GM12878 (cell line): ENCODE data around the gene APOBEC3B. TPM values are rescaled to one million over a fixed set of nuclear protein-coding genes. Genes with fewer than 3 reads are reported as not detected.

Source experiments
- ATAC-seq: fragments of 200-7000 bp; cut with Tn5 transposase; 3 replicates; pipeline ENCODE4 v1.9.1; 2020; ENCODE audit warnings: mild to moderate bottlenecking, moderate library complexity
- BruUV-seq: library from RNA; stranded (reverse); fragments of 400-500 nt; replicated peaks from 2 replicates; lab custom pipeline; 2021; lab: Mats Ljungman, UMichigan
- CTCF ChIA-PET: fragments of 300-600 bp; sonication (Branson Sonifier 250); formaldehyde crosslinking; extraction: SDS; loops from one replicate; lab custom pipeline; 2021; ENCODE audit warnings: inconsistent platforms; lab: Yijun Ruan, JAX
- POLR2A ChIA-PET: fragments of 350-600 bp; formaldehyde crosslinking; extraction: SDS; loops from one replicate; lab custom pipeline; 2021; ENCODE audit warnings: inconsistent platforms; lab: Charles Lee
- RAD21 ChIA-PET: fragments of 300-600 bp; sonication (Branson Sonifier 250); formaldehyde crosslinking; loops from one replicate; lab custom pipeline; 2023; ENCODE audit warnings: antibody characterized with exemption; ENCODE audit not compliant: unreplicated experiment; lab: Charles Lee
- SMC1A ChIA-PET: fragments of 300-600 bp; sonication (Branson Sonifier 250); formaldehyde crosslinking; loops from one replicate; lab custom pipeline; 2023; ENCODE audit not compliant: unreplicated experiment, uncharacterized antibody; lab: Charles Lee
- DNase-seq: peaks from one replicate; pipeline ENCODE4 v3.0.0-alpha.2; 2011; ENCODE audit warnings: low read depth, low spot score
- FAIRE-seq: peaks from 3 replicates; lab custom pipeline; 2011; peaks lifted over from hg19 to GRCh38; lab: Jason Lieb, UNC
- H2AFZ ChIP-seq: 2 replicates; pipeline ENCODE4 v1.6.0; 2011; ENCODE audit warnings: low read depth, low read length, control low read depth; ENCODE audit not compliant: control insufficient read depth
- H3K27ac ChIP-seq: 2 replicates; pipeline ENCODE4 v1.5.1; 2011; ENCODE audit warnings: control low read depth; ENCODE audit not compliant: control insufficient read depth, insufficient read depth
- H3K27me3 ChIP-seq, 2 experiments: replicated peaks in 1 of 2; 2 replicates each; pipeline versions ENCODE4 v1.6.0 to v1.6.1; 2011; ENCODE audit warnings: low read length in 1 of 2; ENCODE audit not compliant: control insufficient read depth in 2 of 2, insufficient read depth in 2 of 2
- H3K36me3 ChIP-seq, 2 experiments: 2 replicates each; pipeline ENCODE4 v1.5.1; 2011; ENCODE audit warnings: low read length in 1 of 2; ENCODE audit not compliant: control insufficient read depth in 2 of 2, insufficient read depth in 2 of 2
- H3K4me1 ChIP-seq: 2 replicates; pipeline ENCODE4 v1.6.1; 2011; ENCODE audit warnings: mild to moderate bottlenecking, low read length, moderate library complexity, mixed read lengths; ENCODE audit not compliant: control insufficient read depth, insufficient read depth
- H3K4me2 ChIP-seq: 2 replicates; pipeline ENCODE4 v1.6.0; 2011; ENCODE audit warnings: control low read depth; ENCODE audit not compliant: control insufficient read depth, insufficient read depth
- H3K4me3 ChIP-seq: fragments of 200-600 bp; sonication (generic); 2 replicates; pipeline ENCODE4 v1.5.1; 2016
- H3K79me2 ChIP-seq: 2 replicates; pipeline ENCODE4 v1.6.0; 2011; ENCODE audit warnings: low read length; ENCODE audit not compliant: control insufficient read depth, insufficient read depth
- H3K9ac ChIP-seq: 2 replicates; pipeline ENCODE4 v1.8.0; 2011; ENCODE audit warnings: low read length, control low read depth, mixed read lengths; ENCODE audit not compliant: control insufficient read depth, insufficient read depth
- H3K9me3 ChIP-seq: replicated peaks from 3 replicates; pipeline ENCODE4 v1.5.1; 2011; ENCODE audit warnings: mild to moderate bottlenecking, low read length; ENCODE audit not compliant: control insufficient read depth, insufficient read depth
- H4K20me1 ChIP-seq: 2 replicates; pipeline ENCODE4 v1.6.0; 2011; ENCODE audit not compliant: control insufficient read depth, insufficient read depth
- CHD1 ChIP-seq: IDR thresholded peaks from 2 replicates; pipeline ENCODE4 v1.6.1; 2012; ENCODE audit warnings: low read depth, low read length, improper control_type of control experiment
- CREM ChIP-seq: IDR thresholded peaks from 2 replicates; pipeline ENCODE4 v1.6.1; 2014; ENCODE audit warnings: antibody characterized with exemption, low read depth
- FOS ChIP-seq: IDR thresholded peaks from 3 replicates; pipeline ENCODE4 v1.6.1; 2011; ENCODE audit warnings: borderline replicate concordance; ENCODE audit not compliant: insufficient read length; ENCODE audit errors: extremely low read depth
- HCFC1 ChIP-seq: fragments of 150-350 bp; IDR thresholded peaks from 2 replicates; pipeline ENCODE4 v1.6.1; 2014; ENCODE audit warnings: low read length
- HDAC2 ChIP-seq: fragments of 200-600 bp; sonication (generic); IDR thresholded peaks from 2 replicates; pipeline ENCODE4 v1.6.1; 2017
- IKZF2 ChIP-seq, 2 experiments: fragments of 450-650 bp; IDR thresholded peaks; 2 replicates each; pipeline ENCODE4 v1.6.1; 2017; ENCODE audit warnings: mild to moderate bottlenecking in 2 of 2, moderate library complexity in 2 of 2
- MEF2B ChIP-seq: fragments of 450-650 bp; IDR thresholded peaks from 2 replicates; pipeline ENCODE4 v1.6.1; 2018; ENCODE audit warnings: mild to moderate bottlenecking, moderate library complexity; ENCODE audit not compliant: partially characterized antibody, poor library complexity, severe bottlenecking
- NFIC ChIP-seq: IDR thresholded peaks from 2 replicates; pipeline ENCODE4 v1.6.1; 2012; ENCODE audit warnings: low read depth, mild to moderate bottlenecking, inconsistent platforms, low read length, moderate library complexity
- NR2C2 ChIP-seq: IDR thresholded peaks from 2 replicates; pipeline ENCODE4 v1.6.1; 2011; ENCODE audit warnings: borderline replicate concordance, low read depth; ENCODE audit not compliant: control insufficient read depth, insufficient read length
- NR2F1 ChIP-seq: fragments of 450-650 bp; conservative IDR thresholded peaks from 2 replicates; pipeline ENCODE4 v1.6.1; 2017; ENCODE audit warnings: mild to moderate bottlenecking
- POLR2AphosphoS5 ChIP-seq: IDR thresholded peaks from 2 replicates; pipeline ENCODE4 v1.6.1; 2011; ENCODE audit warnings: mild to moderate bottlenecking, low read length, inconsistent platforms
- TBL1XR1 ChIP-seq: IDR thresholded peaks from 2 replicates; pipeline ENCODE4 v1.6.1; 2012; ENCODE audit warnings: low read depth, low read length, improper control_type of control experiment
- YY1 ChIP-seq: IDR thresholded peaks from 2 replicates; pipeline ENCODE4 v1.6.1; 2011; ENCODE audit warnings: low read depth, mild to moderate bottlenecking, low read length
- WGBS: methylation state at CpG from one replicate; pipeline ENCODE4 v1.1.6; 2016; ENCODE audit warnings: low lambda C conversion rate; ENCODE audit not compliant: insufficient replicate concordance, insufficient coverage; ENCODE audit errors: missing lambda C conversion rate; 5-methylcytosine and 5-hydroxymethylcytosine counted together
- in situ Hi-C: fragments of 300-500 bp; cut with MboI; formaldehyde crosslinking; loops from 9 replicates; pipeline ENCODE4 v1.14.3; 2018; ENCODE audit warnings: mixed read lengths
- intact Hi-C: fragments of 100-400 bp; cut with micrococcal nuclease; formaldehyde crosslinking; loops from one replicate; pipeline ENCODE4 v1.14.2; 2022; ENCODE audit not compliant: unreplicated experiment
- polyA plus RNA-seq, 11 experiments: library from polyadenylated mRNA; depleted of rRNA in 4 of 11; unstranded in 6 of 11; stranded (reverse) in 5 of 11; fragments of >200 nt; fragmentation: Nextera tagmentation in 4 of 11; fragmentation: Illumina TruSeq in 1 of 11; extraction: Ambion mirVana in 4 of 11; extraction: Trizol in 1 of 11; gene quantifications; 1 replicate in 1 of 11; 2 replicates in 10 of 11; pipeline versions ENCODE4 v1.2.1 to v1.2.3, GENCODE V29; 2011 to 2016; ENCODE audit warnings: inconsistent platforms in 2 of 11, missing spikeins in 2 of 11, low read depth in 1 of 11
- total RNA-seq, 4 experiments: library from RNA; depleted of rRNA in 3 of 4; stranded (reverse); fragments of >200 nt in 3 of 4; fragmentation: Illumina TruSeq in 1 of 4; extraction: Trizol in 1 of 4; gene quantifications; 2 replicates each; pipeline versions ENCODE4 v1.2.1 to v1.2.3, GENCODE V29; 2013 to 2021
- TF ChIP-seq, protein P1 (sequence below): IDR thresholded peaks from 2 replicates; pipeline ENCODE4 v1.6.1; 2012; ENCODE audit warnings: low read length, inconsistent platforms
- TF ChIP-seq, protein P2 (sequence below): IDR thresholded peaks from 2 replicates; pipeline ENCODE4 v1.6.1; 2012; ENCODE audit warnings: low read depth, low read length, improper control_type of control experiment
- TF ChIP-seq, protein P3 (sequence below): fragments of 450-650 bp; IDR thresholded peaks from 2 replicates; pipeline ENCODE4 v1.6.1; 2017; ENCODE audit warnings: borderline replicate concordance
- TF ChIP-seq, protein P4 (sequence below): fragments of 450-650 bp; IDR thresholded peaks from 2 replicates; pipeline ENCODE4 v1.6.1; 2016; ENCODE audit warnings: mild to moderate bottlenecking

Gene APOBEC3B
- total and polyA plus RNA-seq, 10 of the 15 experiments (the other 5 are each of a cell fraction or from before 2014, with no cell fraction given) = 2.4 to 75.1 (median 30.9) TPM

DNA sequence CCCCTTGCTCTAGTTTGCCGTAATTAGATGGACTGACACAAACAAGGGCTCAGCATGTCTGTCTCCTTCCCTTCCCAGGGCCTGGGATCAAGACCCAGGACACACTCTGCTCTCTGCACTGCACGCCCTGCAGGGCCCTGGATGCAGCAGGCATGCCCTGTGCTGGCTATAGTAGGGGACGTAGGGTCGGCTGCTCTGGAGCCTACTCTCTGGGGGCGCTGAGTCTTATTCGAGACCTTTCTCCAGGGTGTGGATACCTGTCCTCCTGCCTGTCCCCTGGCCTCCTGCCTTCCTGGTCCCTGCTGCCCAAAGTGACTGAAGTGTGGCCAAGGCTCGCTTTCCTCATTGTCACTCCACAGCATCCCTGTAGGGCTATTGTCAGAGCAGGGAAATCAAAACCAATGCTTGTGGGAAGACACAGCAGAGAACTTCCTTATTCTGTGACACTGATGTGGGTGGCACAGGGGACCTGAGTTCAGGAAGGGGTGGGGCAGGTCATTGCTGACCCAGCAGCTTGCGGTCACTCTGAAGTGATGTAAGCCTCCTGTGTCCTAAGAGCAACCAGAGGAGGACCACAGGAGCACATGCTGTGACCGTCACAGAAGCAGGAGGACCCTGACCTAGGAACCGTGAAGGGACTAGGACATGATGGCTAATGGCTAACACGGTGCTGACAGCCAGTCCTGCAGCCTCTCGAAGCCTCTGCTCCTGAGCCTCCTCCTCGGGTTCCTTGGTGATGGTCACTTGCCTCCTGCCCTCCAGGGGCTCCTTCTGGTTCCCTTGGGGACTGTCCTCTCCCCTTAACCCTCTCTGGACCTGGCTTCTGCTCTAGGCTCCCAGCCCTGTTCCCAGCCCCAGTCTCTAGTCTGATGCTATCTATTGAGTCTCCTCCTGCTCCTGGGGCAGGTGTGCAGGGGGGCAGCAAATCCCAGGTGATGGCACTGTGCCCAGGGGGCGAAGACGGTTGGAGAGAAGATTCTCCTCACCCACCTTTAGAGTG lies 14.4 kb upstream of the APOBEC3B start:
- ATAC-seq = peak; percentile 75
- ChIA-PET SMC1A (interaction anchor here (1.0 kb wide), 1 partner anchor 14 kb away, joined by 3 read pairs; no protein-coding TSS in a partner anchor), CTCF (interaction anchor here (0.9 to 7.8 kb wide), 5 partner anchors 16 to 98 kb away, joined by 3 to 73 read pairs (median 5); partner anchors contain the start of gene CBX6), POLR2A (no interaction called here), RAD21 (no interaction called here)
- Histone ChIP-seq H3K79me2 (no peaks in the 10 kb centered on the region), H4K20me1 (no peaks in the 10 kb centered on the region), H3K9ac (no peak overlapping the region), H3K27me3 (no peaks in the 10 kb centered on the region; a peak in 1 of 4 replicates), H3K9me3 (no peaks in the 10 kb centered on the region), H3K4me1 (peaks cover 9% of the 10 kb centered on the region), H3K4me3 (no peak overlapping the region), H3K36me3 (no peaks in the 10 kb centered on the region), H3K4me2 (0 out of 2 replicates have a peak overlapping the region, but pooled peaks have one; percentile 43), H2AFZ (no peak overlapping the region), H3K27ac (no peak overlapping the region)
- DNase-seq = no peak
- no TSS peak for BruUV-seq
- FAIRE-seq = no peak
- intact Hi-C loops (no loop called here), in situ Hi-C loops (no loop called here)
- WGBS = 33% methylated on average over 15 of the region's 15 CpGs
- TF ChIP-seq HCFC1 = no peak
- TF ChIP-seq IKZF2 (IDR thresholded peaks at IDR 0.05) = peak in 1 of 2 experiments; percentile 29; a peak in 1 of 4 replicates
- no peak for TF ChIP-seq FOS
- no peak for TF ChIP-seq CHD1
- TF ChIP-seq, protein P1, sequence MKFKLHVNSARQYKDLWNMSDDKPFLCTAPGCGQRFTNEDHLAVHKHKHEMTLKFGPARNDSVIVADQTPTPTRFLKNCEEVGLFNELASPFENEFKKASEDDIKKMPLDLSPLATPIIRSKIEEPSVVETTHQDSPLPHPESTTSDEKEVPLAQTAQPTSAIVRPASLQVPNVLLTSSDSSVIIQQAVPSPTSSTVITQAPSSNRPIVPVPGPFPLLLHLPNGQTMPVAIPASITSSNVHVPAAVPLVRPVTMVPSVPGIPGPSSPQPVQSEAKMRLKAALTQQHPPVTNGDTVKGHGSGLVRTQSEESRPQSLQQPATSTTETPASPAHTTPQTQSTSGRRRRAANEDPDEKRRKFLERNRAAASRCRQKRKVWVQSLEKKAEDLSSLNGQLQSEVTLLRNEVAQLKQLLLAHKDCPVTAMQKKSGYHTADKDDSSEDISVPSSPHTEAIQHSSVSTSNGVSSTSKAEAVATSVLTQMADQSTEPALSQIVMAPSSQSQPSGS = no peak
- TF ChIP-seq MEF2B = no peak
- no peak for TF ChIP-seq NR2C2
- no peak for TF ChIP-seq YY1
- TF ChIP-seq, protein P2, sequence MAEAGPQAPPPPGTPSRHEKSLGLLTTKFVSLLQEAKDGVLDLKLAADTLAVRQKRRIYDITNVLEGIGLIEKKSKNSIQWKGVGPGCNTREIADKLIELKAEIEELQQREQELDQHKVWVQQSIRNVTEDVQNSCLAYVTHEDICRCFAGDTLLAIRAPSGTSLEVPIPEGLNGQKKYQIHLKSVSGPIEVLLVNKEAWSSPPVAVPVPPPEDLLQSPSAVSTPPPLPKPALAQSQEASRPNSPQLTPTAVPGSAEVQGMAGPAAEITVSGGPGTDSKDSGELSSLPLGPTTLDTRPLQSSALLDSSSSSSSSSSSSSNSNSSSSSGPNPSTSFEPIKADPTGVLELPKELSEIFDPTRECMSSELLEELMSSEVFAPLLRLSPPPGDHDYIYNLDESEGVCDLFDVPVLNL = no peak
- TF ChIP-seq NR2F1 = peak; percentile 67
- TF ChIP-seq HDAC2 = no peak
- no peak for TF ChIP-seq CREM
- TF ChIP-seq, protein P3, sequence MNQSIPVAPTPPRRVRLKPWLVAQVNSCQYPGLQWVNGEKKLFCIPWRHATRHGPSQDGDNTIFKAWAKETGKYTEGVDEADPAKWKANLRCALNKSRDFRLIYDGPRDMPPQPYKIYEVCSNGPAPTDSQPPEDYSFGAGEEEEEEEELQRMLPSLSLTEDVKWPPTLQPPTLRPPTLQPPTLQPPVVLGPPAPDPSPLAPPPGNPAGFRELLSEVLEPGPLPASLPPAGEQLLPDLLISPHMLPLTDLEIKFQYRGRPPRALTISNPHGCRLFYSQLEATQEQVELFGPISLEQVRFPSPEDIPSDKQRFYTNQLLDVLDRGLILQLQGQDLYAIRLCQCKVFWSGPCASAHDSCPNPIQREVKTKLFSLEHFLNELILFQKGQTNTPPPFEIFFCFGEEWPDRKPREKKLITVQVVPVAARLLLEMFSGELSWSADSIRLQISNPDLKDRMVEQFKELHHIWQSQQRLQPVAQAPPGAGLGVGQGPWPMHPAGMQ = no peak
- TF ChIP-seq POLR2AphosphoS5 = no peak
- no peak for TF ChIP-seq TBL1XR1
- TF ChIP-seq, protein P4, sequence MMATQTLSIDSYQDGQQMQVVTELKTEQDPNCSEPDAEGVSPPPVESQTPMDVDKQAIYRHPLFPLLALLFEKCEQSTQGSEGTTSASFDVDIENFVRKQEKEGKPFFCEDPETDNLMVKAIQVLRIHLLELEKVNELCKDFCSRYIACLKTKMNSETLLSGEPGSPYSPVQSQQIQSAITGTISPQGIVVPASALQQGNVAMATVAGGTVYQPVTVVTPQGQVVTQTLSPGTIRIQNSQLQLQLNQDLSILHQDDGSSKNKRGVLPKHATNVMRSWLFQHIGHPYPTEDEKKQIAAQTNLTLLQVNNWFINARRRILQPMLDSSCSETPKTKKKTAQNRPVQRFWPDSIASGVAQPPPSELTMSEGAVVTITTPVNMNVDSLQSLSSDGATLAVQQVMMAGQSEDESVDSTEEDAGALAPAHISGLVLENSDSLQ = no peak
- TF ChIP-seq NFIC = no peak
